ENCODE data around the gene NKG7.
"Not testable (repeated sequence)": the region's sequence is repeated elsewhere in the genome, so short reads cannot be mapped to it uniquely, and the experiment has no call there.

GRCh38 chr19:51397453-51397852 lies 25.0 kb upstream of the NKG7 start:
- not testable (repeated sequence) for TF ChIP-seq CTCF (conservative IDR thresholded peaks at IDR 0.05; ENCODE audit: low read depth, low read length); EZH2phosphoT487 (IDR thresholded peaks at IDR 0.05; ENCODE audit: borderline replicate concordance, low read length)

All from PC-3 (cell line).